ENCODE results near the gene HEATR5A.

GRCh38 chr14:31380106-31380505, 40.2 kb downstream of the HEATR5A start:
- TF ChIP-seq CTCF (conservative IDR thresholded peaks at IDR 0.05; ENCODE audit: low read depth, low read length): no peak
- no peak for TF ChIP-seq EZH2 (IDR thresholded peaks at IDR 0.05; ENCODE audit: borderline replicate concordance, low read depth, low read length, poor library complexity, severe bottlenecking)
